K562 (cell line): ENCODE results near the gene GPR119. TPM values are rescaled to one million over a fixed set of nuclear protein-coding genes. Genes with fewer than 3 reads are reported as not detected.

Experiments used
- ATF1 ChIP-seq, 2 experiments: fragments of 450-650 bp in 1 of 2; IDR thresholded peaks; 2 replicates each; pipeline ENCODE4 v1.6.1; 2016; ENCODE audit warnings: missing compliant biosample characterization in 1 of 2, missing genetic modification characterization in 1 of 2
- ATF7 ChIP-seq: fragments of 450-650 bp; IDR thresholded peaks from 2 replicates; pipeline ENCODE4 v1.7.1; 2014; ENCODE audit warnings: mild to moderate bottlenecking, moderate library complexity
- CBFA2T3 ChIP-seq: fragments of 450-650 bp; IDR thresholded peaks from 2 replicates; pipeline ENCODE4 v1.6.1; 2017
- CBX2 ChIP-seq: fragments of 200-600 bp; sonication (generic); IDR thresholded peaks from one replicate; pipeline ENCODE4 v1.6.1; 2012; ENCODE audit warnings: mild to moderate bottlenecking, low read length, inconsistent platforms; ENCODE audit not compliant: insufficient read depth, poor library complexity, severe bottlenecking
- CREB1 ChIP-seq, 2 experiments: sonication (generic) in 1 of 2; formaldehyde crosslinking in 1 of 2; IDR thresholded peaks; 2 replicates each; pipeline versions ENCODE4 v1.6.1 to v1.8.0; 2012 to 2022; ENCODE audit warnings: inconsistent platforms in 1 of 2, mild to moderate bottlenecking in 1 of 2, missing genetic modification reagents in 1 of 2, moderate library complexity in 1 of 2
- MTA1 ChIP-seq: fragments of 450-650 bp; IDR thresholded peaks from 2 replicates; pipeline ENCODE4 v1.6.1; 2017; ENCODE audit warnings: borderline replicate concordance
- NFIC ChIP-seq: fragments of 450-650 bp; IDR thresholded peaks from 2 replicates; pipeline ENCODE4 v1.6.1; 2017; ENCODE audit warnings: mild to moderate bottlenecking, inconsistent platforms
- POLR2AphosphoS5 ChIP-seq: IDR thresholded peaks from 2 replicates; pipeline ENCODE4 v1.6.1; 2011; ENCODE audit warnings: mild to moderate bottlenecking, low read depth, low read length, moderate library complexity; ENCODE audit not compliant: control insufficient read depth, insufficient read depth
- SPI1 ChIP-seq: IDR thresholded peaks from 2 replicates; pipeline ENCODE4 v1.6.1; 2011; ENCODE audit warnings: low read depth, low read length, control low read depth, borderline replicate concordance
- SRF ChIP-seq, 2 experiments: fragments of 250-450, 450-650 bp in 1 of 2; sonication (Bioruptor Pico) in 1 of 2; sonication (generic) in 1 of 2; formaldehyde crosslinking; IDR thresholded peaks; 2 replicates each; pipeline versions ENCODE4 v1.5.0 to v1.5.1; 2020 to 2022; ENCODE audit warnings: mild to moderate bottlenecking in 1 of 2, missing genetic modification reagents in 1 of 2
- polyA plus RNA-seq, 8 experiments: library from polyadenylated mRNA; depleted of rRNA in 4 of 8; stranded (reverse) in 5 of 8; unstranded in 3 of 8; fragments of >200 nt; fragmentation: Nextera tagmentation in 2 of 8; fragmentation: Illumina TruSeq in 1 of 8; extraction: Ambion mirVana in 2 of 8; extraction: Trizol in 1 of 8; gene quantifications; 2 replicates each; pipeline versions ENCODE4 v1.2.1 to v1.2.3, GENCODE V29; 2011 to 2014; ENCODE audit warnings: inconsistent platforms in 1 of 8, missing spikeins in 1 of 8
- total RNA-seq, 7 experiments: library from RNA; depleted of rRNA in 6 of 7; stranded (reverse); fragments of >200 nt in 6 of 7; fragmentation: Illumina TruSeq in 2 of 7; extraction: Trizol in 2 of 7; gene quantifications; 2 replicates each; pipeline versions ENCODE4 v1.2.1 to v1.2.3, GENCODE V29; 2011 to 2021; ENCODE audit warnings: low replicate concordance in 1 of 7
- TF ChIP-seq, protein P1 (sequence below): fragments of 450-650 bp; IDR thresholded peaks from 2 replicates; pipeline ENCODE4 v1.6.1; 2016; ENCODE audit warnings: mild to moderate bottlenecking, moderate library complexity
- TF ChIP-seq, protein P2 (sequence below): IDR thresholded peaks from 3 replicates; pipeline ENCODE4 v1.6.1; 2011; ENCODE audit warnings: borderline replicate concordance, mild to moderate bottlenecking; ENCODE audit not compliant: insufficient read length, insufficient read depth
- TF ChIP-seq, protein P3 (sequence below), 2 experiments: fragments of 250-450 bp in 1 of 2; fragments of 450-650 bp in 1 of 2; sonication (Bioruptor Pico) in 1 of 2; IDR thresholded peaks; 2 replicates each; pipeline versions ENCODE4 v1.6.1 to v1.8.0; 2016 to 2021; ENCODE audit warnings: mild to moderate bottlenecking in 2 of 2, moderate library complexity in 2 of 2, missing compliant biosample characterization in 1 of 2, missing genetic modification characterization in 1 of 2
- TF ChIP-seq, protein P4 (sequence below): sonication (generic); formaldehyde crosslinking; IDR thresholded peaks from 2 replicates; pipeline ENCODE4 v1.9.0; 2022; ENCODE audit warnings: mild to moderate bottlenecking, missing genetic modification reagents

GPR119 gene
- total and polyA plus RNA-seq, 9 of the 15 experiments (the other 6 are each of a cell fraction or from before 2014, with no cell fraction given): not detected

DNA sequence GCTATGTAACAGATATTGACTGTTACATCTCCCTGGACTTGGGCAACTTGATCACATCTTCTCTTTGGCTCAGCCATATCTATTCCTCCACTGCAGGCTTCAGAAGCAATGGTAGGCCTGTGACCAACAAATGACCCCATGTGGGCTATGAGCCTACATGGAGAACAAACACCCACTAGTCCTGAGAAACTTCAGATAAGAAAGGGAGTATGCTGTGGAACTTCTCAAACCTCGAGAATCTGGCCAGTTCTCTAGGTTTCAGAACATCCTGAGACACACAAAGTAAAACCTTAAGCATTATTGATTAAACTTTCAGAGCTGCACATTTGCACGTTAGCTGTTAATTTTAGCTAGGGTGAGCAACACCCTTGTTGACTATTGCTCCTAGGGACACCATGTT, 32.6 kb upstream of the GPR119 start (continued):
- TF ChIP-seq, protein P1, sequence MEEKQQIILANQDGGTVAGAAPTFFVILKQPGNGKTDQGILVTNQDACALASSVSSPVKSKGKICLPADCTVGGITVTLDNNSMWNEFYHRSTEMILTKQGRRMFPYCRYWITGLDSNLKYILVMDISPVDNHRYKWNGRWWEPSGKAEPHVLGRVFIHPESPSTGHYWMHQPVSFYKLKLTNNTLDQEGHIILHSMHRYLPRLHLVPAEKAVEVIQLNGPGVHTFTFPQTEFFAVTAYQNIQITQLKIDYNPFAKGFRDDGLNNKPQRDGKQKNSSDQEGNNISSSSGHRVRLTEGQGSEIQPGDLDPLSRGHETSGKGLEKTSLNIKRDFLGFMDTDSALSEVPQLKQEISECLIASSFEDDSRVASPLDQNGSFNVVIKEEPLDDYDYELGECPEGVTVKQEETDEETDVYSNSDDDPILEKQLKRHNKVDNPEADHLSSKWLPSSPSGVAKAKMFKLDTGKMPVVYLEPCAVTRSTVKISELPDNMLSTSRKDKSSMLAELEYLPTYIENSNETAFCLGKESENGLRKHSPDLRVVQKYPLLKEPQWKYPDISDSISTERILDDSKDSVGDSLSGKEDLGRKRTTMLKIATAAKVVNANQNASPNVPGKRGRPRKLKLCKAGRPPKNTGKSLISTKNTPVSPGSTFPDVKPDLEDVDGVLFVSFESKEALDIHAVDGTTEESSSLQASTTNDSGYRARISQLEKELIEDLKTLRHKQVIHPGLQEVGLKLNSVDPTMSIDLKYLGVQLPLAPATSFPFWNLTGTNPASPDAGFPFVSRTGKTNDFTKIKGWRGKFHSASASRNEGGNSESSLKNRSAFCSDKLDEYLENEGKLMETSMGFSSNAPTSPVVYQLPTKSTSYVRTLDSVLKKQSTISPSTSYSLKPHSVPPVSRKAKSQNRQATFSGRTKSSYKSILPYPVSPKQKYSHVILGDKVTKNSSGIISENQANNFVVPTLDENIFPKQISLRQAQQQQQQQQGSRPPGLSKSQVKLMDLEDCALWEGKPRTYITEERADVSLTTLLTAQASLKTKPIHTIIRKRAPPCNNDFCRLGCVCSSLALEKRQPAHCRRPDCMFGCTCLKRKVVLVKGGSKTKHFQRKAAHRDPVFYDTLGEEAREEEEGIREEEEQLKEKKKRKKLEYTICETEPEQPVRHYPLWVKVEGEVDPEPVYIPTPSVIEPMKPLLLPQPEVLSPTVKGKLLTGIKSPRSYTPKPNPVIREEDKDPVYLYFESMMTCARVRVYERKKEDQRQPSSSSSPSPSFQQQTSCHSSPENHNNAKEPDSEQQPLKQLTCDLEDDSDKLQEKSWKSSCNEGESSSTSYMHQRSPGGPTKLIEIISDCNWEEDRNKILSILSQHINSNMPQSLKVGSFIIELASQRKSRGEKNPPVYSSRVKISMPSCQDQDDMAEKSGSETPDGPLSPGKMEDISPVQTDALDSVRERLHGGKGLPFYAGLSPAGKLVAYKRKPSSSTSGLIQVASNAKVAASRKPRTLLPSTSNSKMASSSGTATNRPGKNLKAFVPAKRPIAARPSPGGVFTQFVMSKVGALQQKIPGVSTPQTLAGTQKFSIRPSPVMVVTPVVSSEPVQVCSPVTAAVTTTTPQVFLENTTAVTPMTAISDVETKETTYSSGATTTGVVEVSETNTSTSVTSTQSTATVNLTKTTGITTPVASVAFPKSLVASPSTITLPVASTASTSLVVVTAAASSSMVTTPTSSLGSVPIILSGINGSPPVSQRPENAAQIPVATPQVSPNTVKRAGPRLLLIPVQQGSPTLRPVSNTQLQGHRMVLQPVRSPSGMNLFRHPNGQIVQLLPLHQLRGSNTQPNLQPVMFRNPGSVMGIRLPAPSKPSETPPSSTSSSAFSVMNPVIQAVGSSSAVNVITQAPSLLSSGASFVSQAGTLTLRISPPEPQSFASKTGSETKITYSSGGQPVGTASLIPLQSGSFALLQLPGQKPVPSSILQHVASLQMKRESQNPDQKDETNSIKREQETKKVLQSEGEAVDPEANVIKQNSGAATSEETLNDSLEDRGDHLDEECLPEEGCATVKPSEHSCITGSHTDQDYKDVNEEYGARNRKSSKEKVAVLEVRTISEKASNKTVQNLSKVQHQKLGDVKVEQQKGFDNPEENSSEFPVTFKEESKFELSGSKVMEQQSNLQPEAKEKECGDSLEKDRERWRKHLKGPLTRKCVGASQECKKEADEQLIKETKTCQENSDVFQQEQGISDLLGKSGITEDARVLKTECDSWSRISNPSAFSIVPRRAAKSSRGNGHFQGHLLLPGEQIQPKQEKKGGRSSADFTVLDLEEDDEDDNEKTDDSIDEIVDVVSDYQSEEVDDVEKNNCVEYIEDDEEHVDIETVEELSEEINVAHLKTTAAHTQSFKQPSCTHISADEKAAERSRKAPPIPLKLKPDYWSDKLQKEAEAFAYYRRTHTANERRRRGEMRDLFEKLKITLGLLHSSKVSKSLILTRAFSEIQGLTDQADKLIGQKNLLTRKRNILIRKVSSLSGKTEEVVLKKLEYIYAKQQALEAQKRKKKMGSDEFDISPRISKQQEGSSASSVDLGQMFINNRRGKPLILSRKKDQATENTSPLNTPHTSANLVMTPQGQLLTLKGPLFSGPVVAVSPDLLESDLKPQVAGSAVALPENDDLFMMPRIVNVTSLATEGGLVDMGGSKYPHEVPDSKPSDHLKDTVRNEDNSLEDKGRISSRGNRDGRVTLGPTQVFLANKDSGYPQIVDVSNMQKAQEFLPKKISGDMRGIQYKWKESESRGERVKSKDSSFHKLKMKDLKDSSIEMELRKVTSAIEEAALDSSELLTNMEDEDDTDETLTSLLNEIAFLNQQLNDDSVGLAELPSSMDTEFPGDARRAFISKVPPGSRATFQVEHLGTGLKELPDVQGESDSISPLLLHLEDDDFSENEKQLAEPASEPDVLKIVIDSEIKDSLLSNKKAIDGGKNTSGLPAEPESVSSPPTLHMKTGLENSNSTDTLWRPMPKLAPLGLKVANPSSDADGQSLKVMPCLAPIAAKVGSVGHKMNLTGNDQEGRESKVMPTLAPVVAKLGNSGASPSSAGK: peak; percentile 30; the same call in 1 of the 2 replicates
- no peak for TF ChIP-seq MTA1
- no peak for TF ChIP-seq CREB1 (IDR thresholded peaks at IDR 0.05)
- no peak for TF ChIP-seq CREB1 (CRISPR knock-in tag; IDR thresholded peaks at IDR 0.05)
- peak; percentile 65; the same call in 1 of the 2 replicates for TF ChIP-seq POLR2AphosphoS5
- TF ChIP-seq ATF7: no peak
- TF ChIP-seq, protein P2, sequence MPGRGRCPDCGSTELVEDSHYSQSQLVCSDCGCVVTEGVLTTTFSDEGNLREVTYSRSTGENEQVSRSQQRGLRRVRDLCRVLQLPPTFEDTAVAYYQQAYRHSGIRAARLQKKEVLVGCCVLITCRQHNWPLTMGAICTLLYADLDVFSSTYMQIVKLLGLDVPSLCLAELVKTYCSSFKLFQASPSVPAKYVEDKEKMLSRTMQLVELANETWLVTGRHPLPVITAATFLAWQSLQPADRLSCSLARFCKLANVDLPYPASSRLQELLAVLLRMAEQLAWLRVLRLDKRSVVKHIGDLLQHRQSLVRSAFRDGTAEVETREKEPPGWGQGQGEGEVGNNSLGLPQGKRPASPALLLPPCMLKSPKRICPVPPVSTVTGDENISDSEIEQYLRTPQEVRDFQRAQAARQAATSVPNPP: no peak
- no peak for TF ChIP-seq SPI1
- TF ChIP-seq SRF (CRISPR knock-in tag; IDR thresholded peaks at IDR 0.05): no peak
- TF ChIP-seq, protein P3, sequence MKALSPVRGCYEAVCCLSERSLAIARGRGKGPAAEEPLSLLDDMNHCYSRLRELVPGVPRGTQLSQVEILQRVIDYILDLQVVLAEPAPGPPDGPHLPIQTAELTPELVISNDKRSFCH (CRISPR knock-in tag; IDR thresholded peaks at IDR 0.05): no peak
- TF ChIP-seq, protein P3 (tag; IDR thresholded peaks at IDR 0.05): no peak
- TF ChIP-seq, protein P4, sequence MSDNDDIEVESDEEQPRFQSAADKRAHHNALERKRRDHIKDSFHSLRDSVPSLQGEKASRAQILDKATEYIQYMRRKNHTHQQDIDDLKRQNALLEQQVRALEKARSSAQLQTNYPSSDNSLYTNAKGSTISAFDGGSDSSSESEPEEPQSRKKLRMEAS: no peak
- TF ChIP-seq ATF1 (CRISPR knock-in tag; IDR thresholded peaks at IDR 0.05): no peak
- TF ChIP-seq ATF1 (tag; IDR thresholded peaks at IDR 0.05): no peak
- TF ChIP-seq NFIC: peak; percentile 21; the same call in 1 of the 2 replicates
- no peak for TF ChIP-seq CBX2
- peak; percentile 82 for TF ChIP-seq CBFA2T3
